GM12878 (cell line): ENCODE results near the gene NEAT1. TPM values are rescaled to one million over a fixed set of nuclear protein-coding genes. Genes with fewer than 3 reads are reported as not detected.

Source experiments
- ATAC-seq: fragments of 200-7000 bp; cut with Tn5 transposase; 3 replicates; pipeline ENCODE4 v1.9.1; 2020; ENCODE audit warnings: mild to moderate bottlenecking, moderate library complexity
- BruUV-seq: library from RNA; stranded (reverse); fragments of 400-500 nt; replicated peaks from 2 replicates; lab custom pipeline; 2021; lab: Mats Ljungman, UMichigan
- CTCF ChIA-PET: fragments of 300-600 bp; sonication (Branson Sonifier 250); formaldehyde crosslinking; extraction: SDS; loops from one replicate; lab custom pipeline; 2021; ENCODE audit warnings: inconsistent platforms; lab: Yijun Ruan, JAX
- POLR2A ChIA-PET: fragments of 350-600 bp; formaldehyde crosslinking; extraction: SDS; loops from one replicate; lab custom pipeline; 2021; ENCODE audit warnings: inconsistent platforms; lab: Charles Lee
- RAD21 ChIA-PET: fragments of 300-600 bp; sonication (Branson Sonifier 250); formaldehyde crosslinking; loops from one replicate; lab custom pipeline; 2023; ENCODE audit warnings: antibody characterized with exemption; ENCODE audit not compliant: unreplicated experiment; lab: Charles Lee
- SMC1A ChIA-PET: fragments of 300-600 bp; sonication (Branson Sonifier 250); formaldehyde crosslinking; loops from one replicate; lab custom pipeline; 2023; ENCODE audit not compliant: unreplicated experiment, uncharacterized antibody; lab: Charles Lee
- DNase-seq: peaks from one replicate; pipeline ENCODE4 v3.0.0-alpha.2; 2011; ENCODE audit warnings: low read depth, low spot score
- FAIRE-seq: peaks from 3 replicates; lab custom pipeline; 2011; peaks lifted over from hg19 to GRCh38; lab: Jason Lieb, UNC
- H2AFZ ChIP-seq: 2 replicates; pipeline ENCODE4 v1.6.0; 2011; ENCODE audit warnings: low read depth, low read length, control low read depth; ENCODE audit not compliant: control insufficient read depth
- H3K27ac ChIP-seq: 2 replicates; pipeline ENCODE4 v1.5.1; 2011; ENCODE audit warnings: control low read depth; ENCODE audit not compliant: control insufficient read depth, insufficient read depth
- H3K27me3 ChIP-seq, 2 experiments: replicated peaks in 1 of 2; 2 replicates each; pipeline versions ENCODE4 v1.6.0 to v1.6.1; 2011; ENCODE audit warnings: low read length in 1 of 2; ENCODE audit not compliant: control insufficient read depth in 2 of 2, insufficient read depth in 2 of 2
- H3K36me3 ChIP-seq, 2 experiments: 2 replicates each; pipeline ENCODE4 v1.5.1; 2011; ENCODE audit warnings: low read length in 1 of 2; ENCODE audit not compliant: control insufficient read depth in 2 of 2, insufficient read depth in 2 of 2
- H3K4me1 ChIP-seq: 2 replicates; pipeline ENCODE4 v1.6.1; 2011; ENCODE audit warnings: mild to moderate bottlenecking, low read length, moderate library complexity, mixed read lengths; ENCODE audit not compliant: control insufficient read depth, insufficient read depth
- H3K4me2 ChIP-seq: 2 replicates; pipeline ENCODE4 v1.6.0; 2011; ENCODE audit warnings: control low read depth; ENCODE audit not compliant: control insufficient read depth, insufficient read depth
- H3K4me3 ChIP-seq: fragments of 200-600 bp; sonication (generic); 2 replicates; pipeline ENCODE4 v1.5.1; 2016
- H3K79me2 ChIP-seq: 2 replicates; pipeline ENCODE4 v1.6.0; 2011; ENCODE audit warnings: low read length; ENCODE audit not compliant: control insufficient read depth, insufficient read depth
- H3K9ac ChIP-seq: 2 replicates; pipeline ENCODE4 v1.8.0; 2011; ENCODE audit warnings: low read length, control low read depth, mixed read lengths; ENCODE audit not compliant: control insufficient read depth, insufficient read depth
- H3K9me3 ChIP-seq: replicated peaks from 3 replicates; pipeline ENCODE4 v1.5.1; 2011; ENCODE audit warnings: mild to moderate bottlenecking, low read length; ENCODE audit not compliant: control insufficient read depth, insufficient read depth
- H4K20me1 ChIP-seq: 2 replicates; pipeline ENCODE4 v1.6.0; 2011; ENCODE audit not compliant: control insufficient read depth, insufficient read depth
- BACH1 ChIP-seq: fragments of 450-650 bp; IDR thresholded peaks from 2 replicates; pipeline ENCODE4 v1.6.1; 2017; ENCODE audit warnings: mild to moderate bottlenecking, borderline replicate concordance
- BHLHE40 ChIP-seq, 2 experiments: fragments of 450-650 bp in 1 of 2; IDR thresholded peaks; 2 replicates each; pipeline ENCODE4 v1.6.1; 2011 to 2017; ENCODE audit warnings: low read depth in 2 of 2, borderline replicate concordance in 1 of 2, improper control_type of control experiment in 1 of 2, low read length in 1 of 2, mild to moderate bottlenecking in 1 of 2
- BMI1 ChIP-seq: fragments of 450-650 bp; IDR thresholded peaks from 2 replicates; pipeline ENCODE4 v1.6.1; 2016; ENCODE audit warnings: mild to moderate bottlenecking, moderate library complexity, borderline replicate concordance
- BRCA1 ChIP-seq: IDR thresholded peaks from 2 replicates; pipeline ENCODE4 v1.6.1; 2011; ENCODE audit warnings: low read depth, low read length, improper control_type of control experiment
- CREM ChIP-seq: IDR thresholded peaks from 2 replicates; pipeline ENCODE4 v1.6.1; 2014; ENCODE audit warnings: antibody characterized with exemption, low read depth
- EED ChIP-seq: sonication (generic); IDR thresholded peaks from 2 replicates; pipeline ENCODE4 v1.6.1; 2016; ENCODE audit warnings: antibody characterized with exemption, low read depth
- EGR1 ChIP-seq, 2 experiments: IDR thresholded peaks; 1 replicate in 1 of 2; 2 replicates in 1 of 2; pipeline ENCODE4 v1.6.1; 2011 to 2012; ENCODE audit warnings: low read depth in 2 of 2, low read length in 2 of 2, borderline replicate concordance in 1 of 2, mild to moderate bottlenecking in 1 of 2, moderate library complexity in 1 of 2
- KDM1A ChIP-seq: fragments of 200-600 bp; sonication (generic); IDR thresholded peaks from 2 replicates; pipeline ENCODE4 v1.6.1; 2016; ENCODE audit warnings: borderline replicate concordance
- NFIC ChIP-seq: IDR thresholded peaks from 2 replicates; pipeline ENCODE4 v1.6.1; 2012; ENCODE audit warnings: low read depth, mild to moderate bottlenecking, inconsistent platforms, low read length, moderate library complexity
- PAX5 ChIP-seq: IDR thresholded peaks from 2 replicates; pipeline ENCODE4 v1.6.1; 2011; ENCODE audit warnings: low read depth, low read length, borderline replicate concordance
- POLR2AphosphoS2 ChIP-seq: IDR thresholded peaks from 2 replicates; pipeline ENCODE4 v1.6.1; 2011; ENCODE audit warnings: low read depth, mild to moderate bottlenecking, low read length, improper control_type of control experiment, moderate library complexity
- RAD21 ChIP-seq: IDR thresholded peaks from 2 replicates; pipeline ENCODE4 v1.6.1; 2011; ENCODE audit warnings: mild to moderate bottlenecking, low read depth, low read length, moderate library complexity; ENCODE audit not compliant: insufficient read depth
- ZBED1 ChIP-seq: IDR thresholded peaks from 2 replicates; pipeline ENCODE4 v1.6.1; 2016; ENCODE audit warnings: borderline replicate concordance
- ZNF384 ChIP-seq: IDR thresholded peaks from 2 replicates; pipeline ENCODE4 v1.6.1; 2012; ENCODE audit warnings: low read depth, mild to moderate bottlenecking, low read length, improper control_type of control experiment, borderline replicate concordance
- WGBS: methylation state at CpG from one replicate; pipeline ENCODE4 v1.1.6; 2016; ENCODE audit warnings: low lambda C conversion rate; ENCODE audit not compliant: insufficient replicate concordance, insufficient coverage; ENCODE audit errors: missing lambda C conversion rate; 5-methylcytosine and 5-hydroxymethylcytosine counted together
- in situ Hi-C: fragments of 300-500 bp; cut with MboI; formaldehyde crosslinking; loops from 9 replicates; pipeline ENCODE4 v1.14.3; 2018; ENCODE audit warnings: mixed read lengths
- intact Hi-C: fragments of 100-400 bp; cut with micrococcal nuclease; formaldehyde crosslinking; loops from one replicate; pipeline ENCODE4 v1.14.2; 2022; ENCODE audit not compliant: unreplicated experiment
- polyA plus RNA-seq, 11 experiments: library from polyadenylated mRNA; depleted of rRNA in 4 of 11; unstranded in 6 of 11; stranded (reverse) in 5 of 11; fragments of >200 nt; fragmentation: Nextera tagmentation in 4 of 11; fragmentation: Illumina TruSeq in 1 of 11; extraction: Ambion mirVana in 4 of 11; extraction: Trizol in 1 of 11; gene quantifications; 1 replicate in 1 of 11; 2 replicates in 10 of 11; pipeline versions ENCODE4 v1.2.1 to v1.2.3, GENCODE V29; 2011 to 2016; ENCODE audit warnings: inconsistent platforms in 2 of 11, missing spikeins in 2 of 11, low read depth in 1 of 11
- total RNA-seq, 4 experiments: library from RNA; depleted of rRNA in 3 of 4; stranded (reverse); fragments of >200 nt in 3 of 4; fragmentation: Illumina TruSeq in 1 of 4; extraction: Trizol in 1 of 4; gene quantifications; 2 replicates each; pipeline versions ENCODE4 v1.2.1 to v1.2.3, GENCODE V29; 2013 to 2021
- TF ChIP-seq, protein P1 (sequence below): fragments of 450-650 bp; IDR thresholded peaks from 2 replicates; pipeline ENCODE4 v1.6.1; 2016; ENCODE audit warnings: mild to moderate bottlenecking

Gene NEAT1
- total and polyA plus RNA-seq, 10 of the 15 experiments (the other 5 are each of a cell fraction or from before 2014, with no cell fraction given), result 13.6 to 328 (median 69.4) TPM

- Histone ChIP-seq H3K27ac (peak overlapping the region; percentile 62), H3K4me1 (peaks cover 69% of the 10 kb centered on the region), H3K4me3 (peak overlapping the region; percentile 15; the same call in 1 of the 2 replicates), H3K27me3 (no peaks in the 10 kb centered on the region), H2AFZ (peak overlapping the region; percentile 52), H3K4me2 (peak overlapping the region; percentile 87), H3K9me3 (no peaks in the 10 kb centered on the region), H3K9ac (peak overlapping the region; percentile 8), H3K79me2 (peaks cover 22% of the 10 kb centered on the region), H3K36me3 (no peaks in the 10 kb centered on the region), H4K20me1 (no peaks in the 10 kb centered on the region)
- TF ChIP-seq CREM (0 out of 2 replicates have a peak, but pooled peaks have one; percentile 53), KDM1A (no peak), BHLHE40 (IDR thresholded peaks at IDR 0.05; ENCODE audit: borderline replicate concordance in 1 of 2, low read depth in 2 of 2, low read length in 1 of 2) (peak; percentile 58 to 80; a peak in 3 of 4 replicates), NFIC (no peak), BACH1 (no peak), EGR1 (IDR thresholded peaks at IDR 0.05; ENCODE audit: borderline replicate concordance in 1 of 2, low read depth in 2 of 2, low read length in 2 of 2) (peak in 1 of 2 experiments; percentile 89; a peak in 2 of 3 replicates), ZBED1 (no peak), BMI1 (no peak), RAD21 (no peak), PAX5 (no peak), BRCA1 (no peak), EED (no peak), POLR2AphosphoS2 (no peak), ZNF384 (no peak)
- TF ChIP-seq, protein P1, sequence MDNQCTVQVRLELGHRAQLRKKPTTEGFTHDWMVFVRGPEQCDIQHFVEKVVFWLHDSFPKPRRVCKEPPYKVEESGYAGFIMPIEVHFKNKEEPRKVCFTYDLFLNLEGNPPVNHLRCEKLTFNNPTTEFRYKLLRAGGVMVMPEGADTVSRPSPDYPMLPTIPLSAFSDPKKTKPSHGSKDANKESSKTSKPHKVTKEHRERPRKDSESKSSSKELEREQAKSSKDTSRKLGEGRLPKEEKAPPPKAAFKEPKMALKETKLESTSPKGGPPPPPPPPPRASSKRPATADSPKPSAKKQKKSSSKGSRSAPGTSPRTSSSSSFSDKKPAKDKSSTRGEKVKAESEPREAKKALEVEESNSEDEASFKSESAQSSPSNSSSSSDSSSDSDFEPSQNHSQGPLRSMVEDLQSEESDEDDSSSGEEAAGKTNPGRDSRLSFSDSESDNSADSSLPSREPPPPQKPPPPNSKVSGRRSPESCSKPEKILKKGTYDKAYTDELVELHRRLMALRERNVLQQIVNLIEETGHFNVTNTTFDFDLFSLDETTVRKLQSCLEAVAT, result 0 out of 2 replicates have a peak, but pooled peaks have one; percentile 1
- in situ Hi-C loops, result no loop called here
- WGBS, result 58% methylated on average over 10 of the region's 10 CpGs
- ATAC-seq (peak; percentile 17), DNase-seq (no peak), FAIRE-seq (no peak)
- no TSS peak for BruUV-seq
- ChIA-PET RAD21 (interaction anchor here (0.7 to 3.2 kb wide), 8 partner anchors 9 to 72 kb away, joined by 3 to 29 read pairs (median 6); partner anchors contain the start of gene MALAT1), SMC1A (interaction anchor here (1.3 to 15.8 kb wide), 6 partner anchors 10 to 72 kb away, joined by 4 to 146 read pairs (median 20); partner anchors contain the start of gene MALAT1), CTCF (interaction anchor here (0.5 to 27.9 kb wide), 5 partner anchors 9 to 171 kb away, joined by 3 to 728 read pairs (median 4); partner anchors contain the start of gene MALAT1), POLR2A (interaction anchor here (0.6 to 16.2 kb wide), 7 partner anchors 8 to 69 kb away, joined by 3 to 429 read pairs (median 14); partner anchors contain the start of gene MALAT1)
- intact Hi-C loops, result no loop called here
Observed at GRCh38 chr11:65488273-65489034, 65.9 kb downstream of the NEAT1 start.
